GM18868 (cell line): Measurements from ENCODE around the gene OR9K2.
"Not testable (repeated sequence)": the region's sequence is repeated elsewhere in the genome, so short reads cannot be mapped to it uniquely, and the experiment has no call there.

Source experiments
- ATAC-seq: cut with Tn5 transposase; IDR thresholded peaks from one replicate; pipeline ENCODE4 v1.9.1; 2021; ENCODE audit warnings: mild to moderate bottlenecking, moderate library complexity; ENCODE audit not compliant: unreplicated experiment

OR9K2 gene

GRCh38 chr12:55126106-55126505 lies at the start of gene OR9K2:
Gene OR9K2, plus strand, starts transcription at chr12:55126406. Its CDS starts 3,429 bp downstream, at chr12:55129835.
- no peak for ATAC-seq

GRCh38 chr12:55092579-55092978 lies 33.6 kb upstream of the OR9K2 start:
- ATAC-seq, result no peak

GRCh38 chr12:55112378-55112875 lies 13.8 kb upstream of the OR9K2 start:
- no peak for ATAC-seq

- no peak for ATAC-seq
Measured at GRCh38 chr12:55116152-55116551, 10.1 kb upstream of the OR9K2 start.

GRCh38 chr12:55132816-55133215 lies 6.6 kb downstream of the OR9K2 start:
- no peak for ATAC-seq

GRCh38 chr12:55142669-55143565 lies 16.7 kb downstream of the OR9K2 start:
- ATAC-seq, result no peak

GRCh38 chr12:55143566-55143870 lies 17.3 kb downstream of the OR9K2 start:
- no peak for ATAC-seq

- ATAC-seq, result not testable (repeated sequence)
Measured at GRCh38 chr12:55167010-55167640, 40.9 kb downstream of the OR9K2 start.

- ATAC-seq, result no peak
Measured at GRCh38 chr12:55171445-55171844, 45.2 kb downstream of the OR9K2 start.

GRCh38 chr12:55171846-55172245 lies 45.6 kb downstream of the OR9K2 start:
- ATAC-seq, result not testable (repeated sequence)

GRCh38 chr12:55172686-55173085 lies 46.5 kb downstream of the OR9K2 start:
- ATAC-seq, result no peak

GRCh38 chr12:55173456-55173855 lies 47.2 kb downstream of the OR9K2 start:
- ATAC-seq, result no peak
